Neural cell (in vitro differentiated cells): ENCODE data around the gene OAT. TPM values are rescaled to one million over a fixed set of nuclear protein-coding genes. Genes with fewer than 3 reads are reported as not detected.

Experiments
- H2AFZ ChIP-seq: fragments of 200-600, 300-800 bp; sonication (generic), shearing (Covaris generic); 2 replicates; pipeline ENCODE4 v1.6.0; 2014; ENCODE audit warnings: low read depth, mild to moderate bottlenecking, antibody characterized with exemption, low read length, moderate library complexity
- H3F3A ChIP-seq: fragments of 200-600 bp; shearing (Covaris generic); 2 replicates; pipeline ENCODE4 v1.6.1; 2016; ENCODE audit warnings: mild to moderate bottlenecking, moderate library complexity, mixed read lengths, antibody characterized with exemption, low read length; ENCODE audit not compliant: insufficient read depth, poor library complexity, severe bottlenecking
- H3K27ac ChIP-seq: fragments of 200-600, 300-800 bp; sonication (generic), shearing (Covaris generic); 2 replicates; pipeline ENCODE4 v1.5.1; 2014; ENCODE audit warnings: mild to moderate bottlenecking, low read length, moderate library complexity
- H3K27me3 ChIP-seq: fragments of 300-800, 200-600 bp; sonication (generic), shearing (Covaris generic); 2 replicates; pipeline ENCODE4 v1.6.0; 2014; ENCODE audit warnings: mild to moderate bottlenecking, low read depth, low read length, moderate library complexity; ENCODE audit not compliant: insufficient read depth
- H3K36me3 ChIP-seq: fragments of 300-800, 200-600 bp; sonication (generic), shearing (Covaris generic); 2 replicates; pipeline ENCODE4 v1.5.1; 2014; ENCODE audit warnings: mild to moderate bottlenecking, antibody characterized with exemption, low read length, moderate library complexity; ENCODE audit not compliant: insufficient read depth
- H3K4me2 ChIP-seq: fragments of 300-800, 200-600 bp; sonication (generic), shearing (Covaris generic); 2 replicates; pipeline ENCODE4 v1.6.0; 2014; ENCODE audit warnings: mild to moderate bottlenecking, low read length
- H3K4me3 ChIP-seq: fragments of 300-800, 200-600 bp; sonication (generic), shearing (Covaris generic); 2 replicates; pipeline ENCODE4 v1.5.1; 2014; ENCODE audit warnings: mild to moderate bottlenecking, low read length, moderate library complexity
- H3K79me2 ChIP-seq: fragments of 200-600 bp; shearing (Covaris generic); replicated peaks from 2 replicates; pipeline ENCODE4 v1.6.0; 2014; ENCODE audit warnings: mild to moderate bottlenecking, low read length, moderate library complexity; ENCODE audit not compliant: insufficient read depth
- H3K9ac ChIP-seq: fragments of 300-800, 200-600 bp; sonication (generic), shearing (Covaris generic); 2 replicates; pipeline ENCODE4 v1.6.1; 2016; ENCODE audit warnings: mild to moderate bottlenecking, low read length, mixed read lengths
- H3K9me2 ChIP-seq: fragments of 200-600 bp; shearing (Covaris generic); 2 replicates; pipeline ENCODE4 v1.6.1; 2016; ENCODE audit warnings: mild to moderate bottlenecking, low read length, mixed read lengths; ENCODE audit not compliant: insufficient read depth
- H3K9me3 ChIP-seq: fragments of 200-600, 300-800 bp; sonication (generic), shearing (Covaris generic); 2 replicates; pipeline ENCODE4 v1.6.1; 2016; ENCODE audit warnings: mild to moderate bottlenecking, mixed run types, low read length, moderate library complexity, mixed read lengths
- H4K20me1 ChIP-seq: fragments of 200-600 bp; shearing (Covaris generic); 2 replicates; pipeline ENCODE4 v1.6.1; 2016; ENCODE audit warnings: mild to moderate bottlenecking, mixed run types; ENCODE audit not compliant: insufficient read depth
- EP300 ChIP-seq: fragments of 450-650 bp; conservative IDR thresholded peaks from 2 replicates; pipeline ENCODE4 v1.6.1; 2014; ENCODE audit warnings: antibody characterized with exemption, mild to moderate bottlenecking, moderate library complexity; ENCODE audit not compliant: poor library complexity, severe bottlenecking
- EZH2 ChIP-seq: fragments of 200-600, 300-800 bp; shearing (Covaris generic), sonication (generic); IDR thresholded peaks from 2 replicates; pipeline ENCODE4 v1.6.1; 2014; ENCODE audit warnings: antibody characterized with exemption, low read length, borderline replicate concordance, mild to moderate bottlenecking; ENCODE audit not compliant: insufficient read depth, poor library complexity, severe bottlenecking
- MXI1 ChIP-seq: fragments of 450-650 bp; conservative IDR thresholded peaks from 2 replicates; pipeline ENCODE4 v1.6.1; 2014; ENCODE audit warnings: antibody characterized with exemption, mild to moderate bottlenecking; ENCODE audit not compliant: poor library complexity, severe bottlenecking
- POLR2AphosphoS5 ChIP-seq: IDR thresholded peaks from 2 replicates; pipeline ENCODE4 v1.6.1; 2012
- RAD21 ChIP-seq: fragments of 450-650 bp; conservative IDR thresholded peaks from 2 replicates; pipeline ENCODE4 v1.6.1; 2014; ENCODE audit warnings: antibody characterized with exemption, mild to moderate bottlenecking, moderate library complexity
- SMC3 ChIP-seq: fragments of 450-650 bp; conservative IDR thresholded peaks from 2 replicates; pipeline ENCODE4 v1.6.1; 2014; ENCODE audit warnings: antibody characterized with exemption, mild to moderate bottlenecking, moderate library complexity; ENCODE audit not compliant: poor library complexity
- TAF1 ChIP-seq: IDR thresholded peaks from 2 replicates; pipeline ENCODE4 v1.6.1; 2012; ENCODE audit warnings: low read depth
- polyA plus RNA-seq: library from polyadenylated mRNA; depleted of rRNA; stranded (reverse); fragments of >200 nt; gene quantifications from 2 replicates; pipeline ENCODE4 v1.2.3, GENCODE V29; 2014
- TF ChIP-seq, protein P1 (sequence below): IDR thresholded peaks from 2 replicates; pipeline ENCODE4 v1.6.1; 2012; ENCODE audit warnings: borderline replicate concordance
- TF ChIP-seq, protein P2 (sequence below): fragments of 450-650 bp; IDR thresholded peaks from 2 replicates; pipeline ENCODE4 v1.5.1; 2014; ENCODE audit warnings: antibody characterized with exemption, mild to moderate bottlenecking, moderate library complexity; ENCODE audit not compliant: poor library complexity, severe bottlenecking

The OAT gene
- polyA plus RNA-seq, 1 donor from 2014 or later, result 132 TPM

DNA sequence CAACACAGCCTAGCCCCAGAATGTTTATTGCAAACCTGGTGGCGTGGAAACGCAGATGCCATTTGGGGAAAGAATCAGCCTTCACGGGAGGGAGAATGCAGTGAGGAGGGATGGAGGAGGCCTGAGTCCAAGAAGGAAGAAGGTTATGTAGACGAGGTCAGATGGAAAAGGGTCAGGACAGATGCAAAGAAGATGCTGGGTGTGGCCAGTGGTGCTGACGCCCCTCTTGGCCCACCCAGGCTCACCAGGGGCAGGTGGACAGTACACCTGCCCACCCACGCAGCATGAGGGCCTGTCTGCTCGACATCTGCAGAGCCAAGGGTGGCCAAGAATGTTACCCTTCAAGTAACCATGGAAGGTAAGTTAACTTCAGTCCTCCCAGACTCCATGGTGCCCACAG lies 40.5 kb downstream of the OAT start:
- Histone ChIP-seq H3F3A (no peaks in the 10 kb centered on the region), H3K36me3 (no peaks in the 10 kb centered on the region), H3K4me3 (no peak overlapping the region), H2AFZ (no peak overlapping the region), H3K9me2 (no peaks in the 10 kb centered on the region), H3K4me2 (no peak overlapping the region), H3K9ac (no peak overlapping the region), H3K27ac (no peak overlapping the region), H3K9me3 (no peaks in the 10 kb centered on the region), H3K79me2 (no peaks in the 10 kb centered on the region), H4K20me1 (no peaks in the 10 kb centered on the region), H3K27me3 (no peaks in the 10 kb centered on the region)
- TF ChIP-seq TAF1, result no peak

DNA sequence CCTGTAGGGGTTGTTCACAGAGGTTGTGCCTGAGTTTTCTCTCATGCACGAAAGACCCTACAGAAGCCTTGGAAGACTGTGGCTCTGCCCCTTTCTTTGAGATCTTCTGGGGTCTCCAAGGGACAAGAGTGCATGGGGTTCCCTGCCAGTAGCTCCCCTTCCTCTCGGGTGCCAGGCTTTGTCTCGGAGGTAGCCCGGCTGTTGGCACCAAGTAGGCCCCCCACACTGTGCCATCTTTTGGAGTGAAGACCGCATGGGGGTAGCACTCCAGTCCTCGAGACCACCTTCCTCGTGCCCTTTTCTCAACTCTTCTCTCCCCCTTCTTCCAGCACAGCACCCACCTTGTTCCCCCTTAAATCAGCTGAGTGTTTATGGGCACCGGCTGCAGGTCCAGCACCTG lies 41.6 kb downstream of the OAT start:
- Histone ChIP-seq H2AFZ (no peak overlapping the region), H3K4me3 (no peak overlapping the region), H3F3A (no peaks in the 10 kb centered on the region), H4K20me1 (no peaks in the 10 kb centered on the region), H3K4me2 (no peak overlapping the region), H3K27ac (no peak overlapping the region), H3K36me3 (no peaks in the 10 kb centered on the region), H3K9ac (no peak overlapping the region), H3K79me2 (no peaks in the 10 kb centered on the region), H3K9me2 (no peaks in the 10 kb centered on the region), H3K27me3 (no peaks in the 10 kb centered on the region), H3K9me3 (no peaks in the 10 kb centered on the region)
- TF ChIP-seq EZH2, result no peak
- TF ChIP-seq TAF1, result no peak
- TF ChIP-seq, protein P1, sequence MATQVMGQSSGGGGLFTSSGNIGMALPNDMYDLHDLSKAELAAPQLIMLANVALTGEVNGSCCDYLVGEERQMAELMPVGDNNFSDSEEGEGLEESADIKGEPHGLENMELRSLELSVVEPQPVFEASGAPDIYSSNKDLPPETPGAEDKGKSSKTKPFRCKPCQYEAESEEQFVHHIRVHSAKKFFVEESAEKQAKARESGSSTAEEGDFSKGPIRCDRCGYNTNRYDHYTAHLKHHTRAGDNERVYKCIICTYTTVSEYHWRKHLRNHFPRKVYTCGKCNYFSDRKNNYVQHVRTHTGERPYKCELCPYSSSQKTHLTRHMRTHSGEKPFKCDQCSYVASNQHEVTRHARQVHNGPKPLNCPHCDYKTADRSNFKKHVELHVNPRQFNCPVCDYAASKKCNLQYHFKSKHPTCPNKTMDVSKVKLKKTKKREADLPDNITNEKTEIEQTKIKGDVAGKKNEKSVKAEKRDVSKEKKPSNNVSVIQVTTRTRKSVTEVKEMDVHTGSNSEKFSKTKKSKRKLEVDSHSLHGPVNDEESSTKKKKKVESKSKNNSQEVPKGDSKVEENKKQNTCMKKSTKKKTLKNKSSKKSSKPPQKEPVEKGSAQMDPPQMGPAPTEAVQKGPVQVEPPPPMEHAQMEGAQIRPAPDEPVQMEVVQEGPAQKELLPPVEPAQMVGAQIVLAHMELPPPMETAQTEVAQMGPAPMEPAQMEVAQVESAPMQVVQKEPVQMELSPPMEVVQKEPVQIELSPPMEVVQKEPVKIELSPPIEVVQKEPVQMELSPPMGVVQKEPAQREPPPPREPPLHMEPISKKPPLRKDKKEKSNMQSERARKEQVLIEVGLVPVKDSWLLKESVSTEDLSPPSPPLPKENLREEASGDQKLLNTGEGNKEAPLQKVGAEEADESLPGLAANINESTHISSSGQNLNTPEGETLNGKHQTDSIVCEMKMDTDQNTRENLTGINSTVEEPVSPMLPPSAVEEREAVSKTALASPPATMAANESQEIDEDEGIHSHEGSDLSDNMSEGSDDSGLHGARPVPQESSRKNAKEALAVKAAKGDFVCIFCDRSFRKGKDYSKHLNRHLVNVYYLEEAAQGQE, result no peak
- TF ChIP-seq POLR2AphosphoS5, result no peak
- no peak for TF ChIP-seq EP300
- TF ChIP-seq SMC3, result no peak
- no peak for TF ChIP-seq RAD21
- TF ChIP-seq, protein P2, sequence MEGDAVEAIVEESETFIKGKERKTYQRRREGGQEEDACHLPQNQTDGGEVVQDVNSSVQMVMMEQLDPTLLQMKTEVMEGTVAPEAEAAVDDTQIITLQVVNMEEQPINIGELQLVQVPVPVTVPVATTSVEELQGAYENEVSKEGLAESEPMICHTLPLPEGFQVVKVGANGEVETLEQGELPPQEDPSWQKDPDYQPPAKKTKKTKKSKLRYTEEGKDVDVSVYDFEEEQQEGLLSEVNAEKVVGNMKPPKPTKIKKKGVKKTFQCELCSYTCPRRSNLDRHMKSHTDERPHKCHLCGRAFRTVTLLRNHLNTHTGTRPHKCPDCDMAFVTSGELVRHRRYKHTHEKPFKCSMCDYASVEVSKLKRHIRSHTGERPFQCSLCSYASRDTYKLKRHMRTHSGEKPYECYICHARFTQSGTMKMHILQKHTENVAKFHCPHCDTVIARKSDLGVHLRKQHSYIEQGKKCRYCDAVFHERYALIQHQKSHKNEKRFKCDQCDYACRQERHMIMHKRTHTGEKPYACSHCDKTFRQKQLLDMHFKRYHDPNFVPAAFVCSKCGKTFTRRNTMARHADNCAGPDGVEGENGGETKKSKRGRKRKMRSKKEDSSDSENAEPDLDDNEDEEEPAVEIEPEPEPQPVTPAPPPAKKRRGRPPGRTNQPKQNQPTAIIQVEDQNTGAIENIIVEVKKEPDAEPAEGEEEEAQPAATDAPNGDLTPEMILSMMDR, result no peak
- TF ChIP-seq MXI1, result no peak

DNA sequence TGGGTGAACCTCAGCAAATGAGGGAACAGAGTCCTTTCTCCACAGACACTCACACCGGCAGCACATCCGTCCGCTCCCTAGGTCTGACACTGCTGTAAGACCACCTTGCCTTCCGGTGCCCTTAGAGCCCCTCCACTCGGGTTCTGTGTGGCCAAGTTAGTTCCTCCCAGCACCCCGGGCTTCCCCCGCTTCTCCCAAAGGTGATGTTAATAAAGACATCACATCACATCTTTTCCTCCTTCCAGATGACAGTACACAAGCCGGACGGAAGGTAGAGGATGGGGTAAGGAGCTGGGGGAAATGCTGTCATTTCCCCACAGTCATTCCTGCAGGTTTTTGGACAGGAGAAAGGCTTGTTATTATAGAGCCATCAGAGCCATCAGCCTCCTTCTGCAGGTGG lies 42.3 kb downstream of the OAT start:
- Histone ChIP-seq H3K36me3 (no peaks in the 10 kb centered on the region), H2AFZ (no peak overlapping the region)

More for the DNA sequence above, 42.3 kb downstream of the OAT start:
- Histone ChIP-seq H3K9me3 (no peaks in the 10 kb centered on the region), H3K4me3 (no peak overlapping the region), H3K9ac (no peak overlapping the region), H3K79me2 (no peaks in the 10 kb centered on the region), H3K9me2 (no peaks in the 10 kb centered on the region), H3K27me3 (no peaks in the 10 kb centered on the region), H4K20me1 (no peaks in the 10 kb centered on the region), H3K4me2 (no peak overlapping the region), H3K27ac (no peak overlapping the region), H3F3A (no peaks in the 10 kb centered on the region)
- TF ChIP-seq TAF1 (no peak), RAD21 (no peak), SMC3 (no peak), MXI1 (no peak), POLR2AphosphoS5 (no peak), EP300 (no peak), EZH2 (no peak)
- TF ChIP-seq, protein P2, result no peak
- TF ChIP-seq, protein P1, result no peak
